B cell (primary cell): ENCODE measurements around the gene MBD6. TPM values are rescaled to one million over a fixed set of nuclear protein-coding genes. Genes with fewer than 3 reads are reported as not detected.

Experiments
- ATAC-seq: fragments of 200-7000 bp; cut with Tn5 transposase; one replicate; pipeline ENCODE4 v1.10.0; 2021; ENCODE audit warnings: low read depth, mild to moderate bottlenecking, moderate number of reproducible peaks, moderate library complexity
- CTCF ChIA-PET: fragments of 350-600 bp; sonication (Branson Sonifier 250); formaldehyde crosslinking; loops from one replicate; lab custom pipeline; 2021; ENCODE audit warnings: antibody characterized with exemption, inconsistent platforms; lab: Charles Lee
- POLR2A ChIA-PET: fragments of 350-600 bp; sonication (Branson Sonifier 250); formaldehyde crosslinking; loops from one replicate; lab custom pipeline; 2021; ENCODE audit warnings: antibody characterized with exemption; lab: Charles Lee
- DNase-seq: peaks from one replicate; pipeline ENCODE4 v3.0.0; 2013
- H2AFZ ChIP-seq: 2 replicates; pipeline ENCODE4 v1.6.1; 2012; ENCODE audit warnings: mild to moderate bottlenecking, low read depth, low read length; ENCODE audit not compliant: insufficient read depth, poor library complexity, severe bottlenecking
- H3K27ac ChIP-seq, 2 donors: 1 replicate in 1 of 2; 2 replicates in 1 of 2; pipeline ENCODE4 v1.5.1; 2012 to 2013; ENCODE audit warnings: low read length in 2 of 2, mild to moderate bottlenecking in 2 of 2, moderate library complexity in 1 of 2
- H3K27me3 ChIP-seq, 4 experiments: fragments of 200-600 bp in 1 of 4; sonication (generic) in 1 of 4; replicated peaks in 1 of 4; 1 replicate in 2 of 4; 2 replicates in 2 of 4; pipeline versions ENCODE4 v1.6.1 to v1.7.0; 2013 to 2016; ENCODE audit warnings: low read length in 3 of 4, mild to moderate bottlenecking in 2 of 4, mixed read lengths in 1 of 4, moderate library complexity in 1 of 4; ENCODE audit not compliant: insufficient read depth in 4 of 4, control insufficient read depth in 3 of 4; ENCODE audit errors: control extremely low read depth in 1 of 4
- H3K36me3 ChIP-seq, 2 experiments: replicated peaks in 1 of 2; 1 replicate in 1 of 2; 2 replicates in 1 of 2; pipeline versions ENCODE4 v1.6.1 to v1.7.1; 2013; ENCODE audit warnings: low read length in 1 of 2; ENCODE audit not compliant: insufficient read depth in 2 of 2, control insufficient read depth in 1 of 2; ENCODE audit errors: control extremely low read depth in 1 of 2, extremely low read depth in 1 of 2
- H3K4me1 ChIP-seq, 2 donors: fragments of 200-600 bp in 1 of 2; sonication (generic) in 1 of 2; 1 replicate in 1 of 2; 2 replicates in 1 of 2; pipeline versions ENCODE4 v1.5.1 to v1.6.1; 2013 to 2017; ENCODE audit warnings: low read length in 2 of 2; ENCODE audit not compliant: control insufficient read depth in 2 of 2, insufficient read depth in 2 of 2
- H3K4me2 ChIP-seq: replicated peaks from 2 replicates; pipeline ENCODE3; 2012; ENCODE audit warnings: mild to moderate bottlenecking, low read depth, low read length; ENCODE audit not compliant: poor library complexity, severe bottlenecking
- H3K4me3 ChIP-seq, 5 experiments: fragments of 200-600 bp in 1 of 5; sonication (generic) in 1 of 5; 1 replicate in 3 of 5; 2 replicates in 2 of 5; pipeline versions ENCODE4 v1.5.1 to v1.7.0; 2011 to 2016; ENCODE audit warnings: low read length in 4 of 5, mild to moderate bottlenecking in 4 of 5, low read depth in 2 of 5, control low read depth in 1 of 5, moderate library complexity in 1 of 5; ENCODE audit not compliant: insufficient read depth in 1 of 5; ENCODE audit errors: control extremely low read depth in 1 of 5, extremely low read depth in 1 of 5
- H3K79me2 ChIP-seq: fragments of 200-600 bp; sonication (generic); one replicate; pipeline ENCODE4 v1.6.0; 2016; ENCODE audit warnings: low read length; ENCODE audit not compliant: control insufficient read depth, insufficient read depth
- H3K9ac ChIP-seq: fragments of 200-600 bp; sonication (generic); 2 replicates; pipeline ENCODE4 v1.6.1; 2017; ENCODE audit warnings: mild to moderate bottlenecking, low read length, moderate library complexity
- H3K9me3 ChIP-seq, 3 donors: one replicate each; pipeline versions ENCODE4 v1.6.1 to v1.7.1; 2013; ENCODE audit warnings: low read length in 2 of 3; ENCODE audit not compliant: control insufficient read depth in 2 of 3, insufficient read depth in 1 of 3; ENCODE audit errors: control extremely low read depth in 1 of 3
- H4K20me1 ChIP-seq: 2 replicates; pipeline ENCODE4 v1.6.0; 2012; ENCODE audit warnings: mild to moderate bottlenecking, low read length; ENCODE audit not compliant: insufficient read depth, control insufficient read depth, poor library complexity, severe bottlenecking
- H3K27ac Mint-ChIP-seq: one replicate; pipeline ENCODE4 v1.8.0; 2021; ENCODE audit warnings: mixed read lengths
- H3K27me3 Mint-ChIP-seq: one replicate; pipeline ENCODE4 v1.8.0; 2021; ENCODE audit warnings: mixed read lengths
- H3K4me1 Mint-ChIP-seq: one replicate; pipeline ENCODE4 v1.8.0; 2021; ENCODE audit warnings: mixed read lengths
- H3K4me3 Mint-ChIP-seq: one replicate; pipeline ENCODE4 v1.8.0; 2021; ENCODE audit warnings: mixed read lengths
- H3K9me3 Mint-ChIP-seq: one replicate; pipeline ENCODE4 v1.8.0; 2022; ENCODE audit warnings: mixed read lengths; ENCODE audit not compliant: insufficient read depth
- EZH2 ChIP-seq: IDR thresholded peaks from 2 replicates; pipeline ENCODE4 v1.6.1; 2012; ENCODE audit warnings: borderline replicate concordance, low read depth, mild to moderate bottlenecking, moderate library complexity, low read length; ENCODE audit not compliant: insufficient read depth, poor library complexity, severe bottlenecking
- WGBS: methylation state at CpG from one replicate; pipeline ENCODE4 v1.1.5; 2013; ENCODE audit warnings: missing lambda C conversion rate; ENCODE audit not compliant: insufficient coverage; 5-methylcytosine and 5-hydroxymethylcytosine counted together
- intact Hi-C: fragments of 100-400 bp; cut with micrococcal nuclease; formaldehyde crosslinking; loops from one replicate; pipeline ENCODE4 v1.10.0; 2022
- polyA plus RNA-seq: library from polyadenylated mRNA; depleted of rRNA; stranded (reverse); fragments of >200 nt; gene quantifications from 2 replicates; pipeline ENCODE4 v1.2.3, GENCODE V29; 2012
- total RNA-seq, 2 donors: library from RNA; stranded (reverse); fragments of 120-200 nt in 1 of 2; gene quantifications; 1 replicate in 1 of 2; 2 replicates in 1 of 2; pipeline versions ENCODE4 v1.2.3 to v1.2.4, GENCODE V29; 2013 to 2022
- TF ChIP-seq, protein P1 (sequence below): fragments of 200-600 bp; IDR thresholded peaks from one replicate; pipeline ENCODE4 v1.8.0; 2022; ENCODE audit warnings: antibody characterized with exemption, mild to moderate bottlenecking

Gene MBD6
- total and polyA plus RNA-seq, 2 donors (not counting 1 experiment from before 2014, with no cell fraction given), result 39.4 to 121 TPM

DNA sequence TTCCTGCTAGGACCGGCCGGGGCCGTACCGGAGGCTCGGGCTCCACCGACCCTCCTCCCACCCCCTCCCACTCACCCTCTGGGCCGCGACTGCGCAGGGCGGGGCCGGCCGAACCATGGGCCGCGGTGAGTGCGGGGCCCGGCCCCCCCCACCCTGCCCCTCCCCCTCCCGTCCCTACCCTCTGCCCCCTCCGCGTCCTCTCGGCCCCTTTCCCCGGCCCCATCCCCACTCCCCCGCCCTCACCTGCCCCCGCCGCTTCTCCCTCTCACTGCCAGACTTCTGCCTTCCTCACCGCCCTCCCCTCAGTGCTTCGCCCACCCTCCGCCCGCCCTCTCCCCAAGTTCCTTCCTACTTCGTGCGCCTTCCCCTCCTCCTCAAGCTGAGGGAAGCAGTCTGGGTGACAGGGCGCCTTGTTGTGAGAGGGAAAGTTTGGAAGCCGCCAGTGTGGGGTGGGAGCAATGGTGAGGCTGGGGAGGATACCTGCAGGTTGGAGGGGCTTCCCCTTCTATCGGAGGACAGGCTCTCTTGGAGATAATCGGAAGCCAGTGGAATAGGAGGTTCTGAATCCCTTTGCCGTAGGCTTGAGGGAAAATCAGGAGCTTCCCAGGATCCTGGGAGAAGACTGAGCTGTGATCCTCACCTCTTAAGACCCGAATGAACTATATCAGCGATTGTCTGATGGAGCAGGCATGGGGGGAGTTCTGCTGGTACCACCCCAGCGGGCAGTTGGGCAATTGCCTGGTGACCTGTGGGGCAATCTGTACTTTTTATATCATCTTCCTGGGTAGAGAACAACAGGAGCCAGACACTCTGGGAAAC, 472 bp downstream of the MBD6 start:
- DNase-seq, result peak; percentile 74
- Histone ChIP-seq H3K9me3 (no peaks in the 10 kb centered on the region), H3K27ac (peak overlapping the region; percentile 78 to 87), H3K9ac (peak overlapping the region; percentile 87), H2AFZ (peak overlapping the region; percentile 59), H3K36me3 (peaks cover 0 to 27% of the 10 kb centered on the region in 2 experiments), H3K4me1 (peaks cover 42 to 51% of the 10 kb centered on the region in 2 donors), H4K20me1 (peaks cover 31% of the 10 kb centered on the region), H3K27me3 (no peaks in the 10 kb centered on the region), H3K79me2 (peaks cover 31% of the 10 kb centered on the region), H3K4me3 (peak overlapping the region; percentile 72 to 89 (median 81)), H3K4me2 (peak overlapping the region; percentile 96)
- POLR2A ChIA-PET, result interaction anchor here (0.6 to 2.4 kb wide), 9 partner anchors 9 to 1302 kb away, joined by 3 to 13 read pairs (median 3); partner anchors contain the start of genes DCTN2 and RNF41
- intact Hi-C loops, result loop anchor here (1.0 to 10.0 kb wide), 10 partner anchors 24 to 1404 kb away; partner anchors contain the start of genes ARHGAP9, BAZ2A, CNPY2 and DCTN2
- Mint-ChIP-seq H3K9me3 (no peaks in the 10 kb centered on the region), H3K27me3 (no peaks in the 10 kb centered on the region), H3K4me1 (peaks cover 58% of the 10 kb centered on the region), H3K4me3 (peak overlapping the region; percentile 98), H3K27ac (peak overlapping the region; percentile 95)
- no peak for ATAC-seq
- WGBS, result 2% methylated on average over 8 of the region's 38 CpGs
- no peak for TF ChIP-seq EZH2
- TF ChIP-seq, protein P1, sequence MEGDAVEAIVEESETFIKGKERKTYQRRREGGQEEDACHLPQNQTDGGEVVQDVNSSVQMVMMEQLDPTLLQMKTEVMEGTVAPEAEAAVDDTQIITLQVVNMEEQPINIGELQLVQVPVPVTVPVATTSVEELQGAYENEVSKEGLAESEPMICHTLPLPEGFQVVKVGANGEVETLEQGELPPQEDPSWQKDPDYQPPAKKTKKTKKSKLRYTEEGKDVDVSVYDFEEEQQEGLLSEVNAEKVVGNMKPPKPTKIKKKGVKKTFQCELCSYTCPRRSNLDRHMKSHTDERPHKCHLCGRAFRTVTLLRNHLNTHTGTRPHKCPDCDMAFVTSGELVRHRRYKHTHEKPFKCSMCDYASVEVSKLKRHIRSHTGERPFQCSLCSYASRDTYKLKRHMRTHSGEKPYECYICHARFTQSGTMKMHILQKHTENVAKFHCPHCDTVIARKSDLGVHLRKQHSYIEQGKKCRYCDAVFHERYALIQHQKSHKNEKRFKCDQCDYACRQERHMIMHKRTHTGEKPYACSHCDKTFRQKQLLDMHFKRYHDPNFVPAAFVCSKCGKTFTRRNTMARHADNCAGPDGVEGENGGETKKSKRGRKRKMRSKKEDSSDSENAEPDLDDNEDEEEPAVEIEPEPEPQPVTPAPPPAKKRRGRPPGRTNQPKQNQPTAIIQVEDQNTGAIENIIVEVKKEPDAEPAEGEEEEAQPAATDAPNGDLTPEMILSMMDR, result no peak
- CTCF ChIA-PET, result interaction anchor here (0.7 to 1.3 kb wide), 3 partner anchors 21 to 64 kb away, joined by 3 to 4 read pairs (median 3); partner anchors contain the start of gene GLI1
